ENCODE results near the gene MOCS1. TPM values are rescaled to one million over a fixed set of nuclear protein-coding genes. Genes with fewer than 3 reads are reported as not detected.

Gene MOCS1
- total RNA-seq, 1 donor from 2014 or later: 16.0 TPM

- no peaks in the 10 kb centered on the region for H3K27me3 Mint-ChIP-seq (ENCODE audit: low read depth, unreplicated experiment)
- no peaks in the 10 kb centered on the region for H3K27me3 ChIP-seq (ENCODE audit: insufficient read depth, low read length)
- H3K9ac ChIP-seq (ENCODE audit: low read length): no peak overlapping the region
- no peak overlapping the region for H3K4me3 Mint-ChIP-seq (ENCODE audit: unreplicated experiment)
- no peaks in the 10 kb centered on the region for H3K36me3 ChIP-seq (ENCODE audit: insufficient read depth, low read length)
- H4K20me1 ChIP-seq (ENCODE audit: insufficient read depth, low read length): peaks cover 4% of the 10 kb centered on the region
- H3K36me3 Mint-ChIP-seq (ENCODE audit: low read depth, unreplicated experiment): peaks cover 14% of the 10 kb centered on the region
- H3K27ac ChIP-seq (ENCODE audit: low read depth, low read length): no peak overlapping the region
- H3K79me2 ChIP-seq (ENCODE audit: insufficient read depth, low read length): no peaks in the 10 kb centered on the region
- no peak overlapping the region for H3K4me2 ChIP-seq (ENCODE audit: low read length)
- TF ChIP-seq CTCF (IDR thresholded peaks at IDR 0.05; ENCODE audit: insufficient read depth, low read depth, low read length) (no peak), EZH2 (IDR thresholded peaks at IDR 0.05; ENCODE audit: insufficient read depth, low read length) (no peak)
- no peak overlapping the region for H3K4me3 ChIP-seq (ENCODE audit: insufficient read depth, low read depth, low read length)
- H3K4me1 ChIP-seq (ENCODE audit: insufficient read depth, low read length): peaks cover 16% of the 10 kb centered on the region
- no peak overlapping the region for H3K27ac Mint-ChIP-seq (ENCODE audit: unreplicated experiment)
- peaks cover 42% of the 10 kb centered on the region for H3K4me1 Mint-ChIP-seq (ENCODE audit: low read depth, unreplicated experiment)
- DNase-seq (ENCODE audit: low read depth): no peak
- FAIRE-seq: no peak
- no peaks in the 10 kb centered on the region for H3K9me3 ChIP-seq (ENCODE audit: insufficient read depth, low read depth, low read length)
- no peak overlapping the region for H2AFZ ChIP-seq (ENCODE audit: low read depth, low read length)
- H3K9me3 Mint-ChIP-seq (ENCODE audit: unreplicated experiment): no peaks in the 10 kb centered on the region
Measured at GRCh38 chr6:39929733-39930461, 4.4 kb downstream of the MOCS1 start.

GRCh38 chr6:39929039-39929732, 5.1 kb downstream of the MOCS1 start:
- no peak overlapping the region for H3K27ac Mint-ChIP-seq (ENCODE audit: unreplicated experiment)
- H3K4me3 Mint-ChIP-seq (ENCODE audit: unreplicated experiment): no peak overlapping the region
- H3K4me1 Mint-ChIP-seq (ENCODE audit: low read depth, unreplicated experiment): peaks cover 37% of the 10 kb centered on the region

More at GRCh38 chr6:39929039-39929732, 5.1 kb downstream of the MOCS1 start:
- no peak for FAIRE-seq
- DNase-seq (ENCODE audit: low read depth): no peak
- H3K4me1 ChIP-seq (ENCODE audit: insufficient read depth, low read length): peaks cover 16% of the 10 kb centered on the region
- no peak overlapping the region for H3K4me2 ChIP-seq (ENCODE audit: low read length)
- H3K27ac ChIP-seq (ENCODE audit: low read depth, low read length): no peak overlapping the region
- no peak overlapping the region for H2AFZ ChIP-seq (ENCODE audit: low read depth, low read length)
- Mint-ChIP-seq H3K36me3 (ENCODE audit: low read depth, unreplicated experiment) (peaks cover 14% of the 10 kb centered on the region), H3K27me3 (ENCODE audit: low read depth, unreplicated experiment) (no peaks in the 10 kb centered on the region), H3K9me3 (ENCODE audit: unreplicated experiment) (no peaks in the 10 kb centered on the region)
- H3K9ac ChIP-seq (ENCODE audit: low read length): no peak overlapping the region
- H3K9me3 ChIP-seq (ENCODE audit: insufficient read depth, low read depth, low read length): no peaks in the 10 kb centered on the region
- TF ChIP-seq CTCF (IDR thresholded peaks at IDR 0.05; ENCODE audit: insufficient read depth, low read depth, low read length): no peak
- H3K27me3 ChIP-seq (ENCODE audit: insufficient read depth, low read length): no peaks in the 10 kb centered on the region
- no peak overlapping the region for H3K4me3 ChIP-seq (ENCODE audit: insufficient read depth, low read depth, low read length)
- peaks cover 4% of the 10 kb centered on the region for H4K20me1 ChIP-seq (ENCODE audit: insufficient read depth, low read length)
- no peaks in the 10 kb centered on the region for H3K36me3 ChIP-seq (ENCODE audit: insufficient read depth, low read length)
- H3K79me2 ChIP-seq (ENCODE audit: insufficient read depth, low read length): no peaks in the 10 kb centered on the region
